Upper lobe of left lung (tissue), 4 donors: Measurements from ENCODE around the gene DPP9.

Experiments used
- EP300 ChIP-seq, 4 donors: sonication (generic); formaldehyde crosslinking; IDR thresholded peaks; one replicate each; pipeline ENCODE4 v1.5.1; 2017; ENCODE audit warnings: antibody characterized with exemption in 4 of 4, control low read depth in 2 of 4
- POLR2A ChIP-seq, 4 donors: fragments of 450-650 bp; IDR thresholded peaks; one replicate each; pipeline ENCODE4 v1.5.1; 2016 to 2017; ENCODE audit warnings: antibody characterized with exemption in 4 of 4, mild to moderate bottlenecking in 2 of 4
- TF ChIP-seq, protein P1 (sequence below), 6 experiments: fragments of 450-650 bp in 4 of 6; fragments of 200-600 bp in 2 of 6; sonication (generic) in 2 of 6; IDR thresholded peaks; one replicate each; pipeline ENCODE4 v1.5.1; 2016 to 2019; ENCODE audit warnings: antibody characterized with exemption in 6 of 6

DNA sequence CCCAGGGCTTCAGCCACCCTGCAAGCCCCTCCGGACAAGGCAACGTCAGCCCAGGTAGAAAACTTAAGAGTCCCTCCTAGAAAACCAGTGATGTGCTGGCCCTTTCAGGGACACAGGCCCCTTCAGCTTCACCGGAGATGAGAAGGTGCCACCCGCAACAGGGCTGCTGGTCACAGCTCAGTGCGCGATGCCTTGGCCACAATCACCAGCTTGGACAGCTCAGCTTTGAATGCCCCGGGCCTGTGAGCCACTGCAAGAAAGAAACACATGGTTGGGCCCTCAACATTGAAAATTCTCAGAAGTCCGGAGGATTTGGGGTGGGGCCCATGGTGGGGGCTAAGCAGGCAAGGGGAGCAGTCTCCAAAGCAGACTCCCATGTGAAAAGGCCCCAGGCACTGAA lies 65.8 kb downstream of the DPP9 start:
- TF ChIP-seq, protein P1, sequence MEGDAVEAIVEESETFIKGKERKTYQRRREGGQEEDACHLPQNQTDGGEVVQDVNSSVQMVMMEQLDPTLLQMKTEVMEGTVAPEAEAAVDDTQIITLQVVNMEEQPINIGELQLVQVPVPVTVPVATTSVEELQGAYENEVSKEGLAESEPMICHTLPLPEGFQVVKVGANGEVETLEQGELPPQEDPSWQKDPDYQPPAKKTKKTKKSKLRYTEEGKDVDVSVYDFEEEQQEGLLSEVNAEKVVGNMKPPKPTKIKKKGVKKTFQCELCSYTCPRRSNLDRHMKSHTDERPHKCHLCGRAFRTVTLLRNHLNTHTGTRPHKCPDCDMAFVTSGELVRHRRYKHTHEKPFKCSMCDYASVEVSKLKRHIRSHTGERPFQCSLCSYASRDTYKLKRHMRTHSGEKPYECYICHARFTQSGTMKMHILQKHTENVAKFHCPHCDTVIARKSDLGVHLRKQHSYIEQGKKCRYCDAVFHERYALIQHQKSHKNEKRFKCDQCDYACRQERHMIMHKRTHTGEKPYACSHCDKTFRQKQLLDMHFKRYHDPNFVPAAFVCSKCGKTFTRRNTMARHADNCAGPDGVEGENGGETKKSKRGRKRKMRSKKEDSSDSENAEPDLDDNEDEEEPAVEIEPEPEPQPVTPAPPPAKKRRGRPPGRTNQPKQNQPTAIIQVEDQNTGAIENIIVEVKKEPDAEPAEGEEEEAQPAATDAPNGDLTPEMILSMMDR (IDR thresholded peaks at IDR 0.05), result no peak
- TF ChIP-seq POLR2A (IDR thresholded peaks at IDR 0.05), result no peak
- no peak for TF ChIP-seq EP300 (IDR thresholded peaks at IDR 0.05)
